HAP-1 (cell line): ENCODE results near the gene PAX5.

Source experiments
- DNase-seq, 2 experiments: peaks; one replicate each; pipeline ENCODE4 v3.0.0-alpha.2; 2016 to 2020; ENCODE audit warnings: low spot score in 2 of 2
- H3K27me3 ChIP-seq: fragments of 250-450 bp; sonication (Bioruptor Pico); 2 replicates; pipeline ENCODE4 v1.5.1; 2020; ENCODE audit warnings: low read depth, mild to moderate bottlenecking, moderate library complexity
- H3K36me3 ChIP-seq: fragments of 250-450 bp; sonication (Bioruptor Pico); replicated peaks from 2 replicates; pipeline ENCODE4 v1.5.1; 2020; ENCODE audit warnings: mild to moderate bottlenecking
- H3K4me1 ChIP-seq: fragments of 250-450 bp; sonication (Bioruptor Pico); 2 replicates; pipeline ENCODE4 v1.5.1; 2020; ENCODE audit warnings: mild to moderate bottlenecking
- H3K4me3 ChIP-seq: fragments of 250-450 bp; sonication (Bioruptor Pico); 2 replicates; pipeline ENCODE4 v1.5.1; 2020; ENCODE audit warnings: mild to moderate bottlenecking, moderate library complexity
- H3K9me3 ChIP-seq: fragments of 250-450 bp; sonication (Bioruptor Pico); 2 replicates; pipeline ENCODE4 v1.5.1; 2020; ENCODE audit warnings: mild to moderate bottlenecking, moderate library complexity
- in situ Hi-C: fragments of 300-500 bp; cut with MboI; formaldehyde crosslinking; loops from 3 replicates; pipeline ENCODE4 v1.14.3; 2020; ENCODE audit warnings: low sequenced_read_pairs, inconsistent platforms, mixed read lengths

Gene PAX5

DNA sequence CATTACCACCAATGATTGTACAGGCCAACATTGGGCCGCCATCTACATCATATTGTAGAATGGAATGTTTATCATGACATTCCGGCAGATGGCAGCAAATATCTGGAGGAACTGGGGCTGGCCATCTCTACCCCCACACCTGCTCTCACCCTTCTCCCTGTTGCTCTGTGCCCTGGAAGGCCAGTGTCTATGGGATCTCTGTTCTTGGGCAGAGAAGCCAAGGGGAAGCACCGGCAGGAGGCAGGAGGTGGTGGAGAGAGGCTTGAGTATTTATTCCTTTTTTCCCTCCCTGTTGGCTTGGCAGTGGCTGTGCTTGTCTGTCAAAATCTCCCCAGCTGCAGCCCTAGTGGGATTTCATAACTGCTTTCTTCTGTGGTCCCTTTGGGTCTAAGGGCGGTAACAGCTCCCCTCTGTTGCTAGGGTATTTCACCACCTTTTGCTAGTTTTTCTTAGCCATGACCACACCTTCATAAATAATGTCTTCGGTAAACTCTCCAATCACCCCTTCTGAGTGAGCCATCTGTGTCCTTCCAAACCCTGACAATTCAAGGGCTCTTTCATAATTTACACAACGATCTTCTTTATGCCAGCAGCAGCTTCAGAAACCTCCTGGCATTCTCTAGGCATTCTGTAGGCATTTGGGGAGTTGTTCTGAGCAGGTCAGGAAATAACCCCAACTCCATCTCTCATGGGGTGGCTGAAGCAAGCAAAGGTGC is 235.6 kb downstream of the PAX5 start:
- no peak for DNase-seq
- H3K36me3 ChIP-seq, result no peaks in the 10 kb centered on the region
- H3K27me3 ChIP-seq, result no peaks in the 10 kb centered on the region; the same call in 1 of the 2 replicates
- H3K4me3 ChIP-seq, result no peak overlapping the region
- in situ Hi-C loops, result loop anchor here (5.0 to 25.0 kb wide), 3 partner anchors 46 to 111 kb away; no protein-coding TSS in a partner anchor
- H3K4me1 ChIP-seq, result no peaks in the 10 kb centered on the region
- peaks cover under 1% of the 10 kb centered on the region; the same call in 1 of the 2 replicates for H3K9me3 ChIP-seq

DNA sequence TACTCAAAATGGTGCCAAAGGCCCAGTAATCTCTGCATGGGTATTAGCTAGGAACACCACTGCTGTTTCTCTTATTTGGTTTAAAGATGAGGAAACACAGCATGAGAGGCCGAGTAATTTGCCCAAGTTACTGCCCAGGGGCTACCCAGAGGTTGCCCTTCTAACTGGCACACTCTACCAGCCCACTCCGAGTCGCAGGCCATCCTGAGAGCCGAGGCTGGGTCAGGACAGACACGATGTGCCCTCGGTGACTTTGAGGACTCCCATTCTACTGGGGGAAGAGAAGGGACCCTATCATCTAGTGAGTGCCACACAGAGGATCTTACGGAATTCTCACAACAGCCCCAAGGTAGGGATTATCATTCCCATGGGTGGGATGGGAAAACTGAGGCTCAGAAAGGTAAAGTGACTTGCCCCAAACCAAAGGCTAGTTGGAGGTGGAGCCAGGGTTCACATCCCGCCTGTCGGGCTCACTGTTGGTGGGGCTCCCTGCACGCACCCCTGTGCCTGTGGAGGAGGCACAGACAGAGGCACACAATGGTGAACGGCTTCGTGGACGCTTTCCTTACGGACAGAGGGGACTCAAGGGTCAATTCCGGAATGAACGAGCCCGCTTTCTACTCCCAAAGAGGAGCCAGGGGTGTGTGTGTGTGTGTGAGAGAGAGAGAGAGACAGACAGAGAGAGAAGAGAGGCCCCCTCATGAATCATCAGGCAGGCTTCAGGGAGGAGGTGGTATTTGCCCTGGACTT is 236.4 kb downstream of the PAX5 start:
- in situ Hi-C loops, result loop anchor here (5.0 to 25.0 kb wide), 3 partner anchors 45 to 110 kb away; no protein-coding TSS in a partner anchor
- no peaks in the 10 kb centered on the region; the same call in 1 of the 2 replicates for H3K27me3 ChIP-seq
- H3K4me1 ChIP-seq, result no peaks in the 10 kb centered on the region
- no peak for DNase-seq
- peaks cover 6% of the 10 kb centered on the region; the same call in 1 of the 2 replicates for H3K9me3 ChIP-seq
- no peak overlapping the region for H3K4me3 ChIP-seq
- H3K36me3 ChIP-seq, result no peaks in the 10 kb centered on the region

DNA sequence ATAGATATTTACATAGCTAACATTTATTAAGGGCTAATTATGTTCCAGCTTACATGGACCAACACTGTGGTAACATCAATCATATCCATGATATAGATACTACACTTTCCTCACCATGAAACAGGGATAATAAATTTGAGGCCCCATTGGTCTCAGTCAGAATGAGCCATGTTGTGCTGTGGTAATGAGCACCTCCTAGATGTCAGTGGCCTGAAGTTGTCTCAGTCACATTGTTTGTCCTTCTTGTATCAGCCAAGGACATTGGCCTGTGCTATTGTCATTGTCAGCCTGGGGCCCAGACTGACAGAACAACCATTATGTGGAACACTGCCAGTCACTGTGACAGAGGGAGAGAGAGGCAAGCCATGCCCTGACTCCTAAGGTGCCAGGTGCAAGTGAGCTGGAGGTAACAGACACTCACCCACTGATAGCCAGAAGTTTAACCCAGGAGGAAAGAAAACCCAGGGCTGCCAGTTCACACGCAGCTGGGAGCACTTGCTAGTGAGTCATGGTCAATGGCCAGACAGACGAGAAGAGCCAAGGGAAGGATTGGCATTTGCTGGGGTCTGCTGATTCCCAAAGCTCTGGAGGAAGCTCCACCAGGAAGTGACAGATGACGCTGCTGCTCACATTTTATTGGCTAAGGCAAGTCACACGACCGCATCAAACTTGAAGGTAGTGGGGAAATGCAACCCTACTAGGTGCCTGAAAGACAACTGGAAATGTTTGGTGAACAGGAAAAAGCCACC is 237.2 kb downstream of the PAX5 start:
- Histone ChIP-seq H3K9me3 (peaks cover 6% of the 10 kb centered on the region; the same call in 1 of the 2 replicates), H3K4me3 (no peak overlapping the region), H3K36me3 (no peaks in the 10 kb centered on the region), H3K27me3 (no peaks in the 10 kb centered on the region), H3K4me1 (no peaks in the 10 kb centered on the region)
- in situ Hi-C loops, result loop anchor here (5.0 to 25.0 kb wide), 3 partner anchors 45 to 110 kb away; no protein-coding TSS in a partner anchor
- DNase-seq, result no peak

DNA sequence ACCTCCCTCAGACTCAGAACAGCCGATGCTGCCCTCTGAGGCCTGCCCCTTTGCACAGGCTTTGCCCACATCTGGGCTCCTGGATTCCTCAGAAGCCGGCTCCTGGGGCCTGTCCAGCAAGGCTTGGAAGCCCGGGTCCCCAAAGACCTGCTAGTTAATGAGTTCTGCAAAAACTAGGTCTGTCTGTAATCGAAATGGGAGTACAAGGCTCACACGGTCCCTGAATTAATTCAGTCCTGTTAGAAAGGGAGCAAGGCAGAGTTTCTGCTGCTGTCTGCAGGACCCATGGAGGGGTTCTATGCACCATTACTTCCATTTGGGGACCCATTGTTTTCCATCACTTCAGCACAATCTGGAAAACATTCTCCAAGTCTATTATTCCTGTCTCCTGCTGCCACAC is 239.6 kb downstream of the PAX5 start:
- no peak for DNase-seq
- in situ Hi-C loops, result loop anchor here (25.0 kb wide), 1 partner anchor 107 kb away; no protein-coding TSS in a partner anchor
- H3K4me3 ChIP-seq, result no peak overlapping the region
- no peaks in the 10 kb centered on the region for H3K4me1 ChIP-seq
- H3K9me3 ChIP-seq, result peaks cover 6% of the 10 kb centered on the region; the same call in 1 of the 2 replicates
- no peaks in the 10 kb centered on the region for H3K27me3 ChIP-seq
- H3K36me3 ChIP-seq, result no peaks in the 10 kb centered on the region

DNA sequence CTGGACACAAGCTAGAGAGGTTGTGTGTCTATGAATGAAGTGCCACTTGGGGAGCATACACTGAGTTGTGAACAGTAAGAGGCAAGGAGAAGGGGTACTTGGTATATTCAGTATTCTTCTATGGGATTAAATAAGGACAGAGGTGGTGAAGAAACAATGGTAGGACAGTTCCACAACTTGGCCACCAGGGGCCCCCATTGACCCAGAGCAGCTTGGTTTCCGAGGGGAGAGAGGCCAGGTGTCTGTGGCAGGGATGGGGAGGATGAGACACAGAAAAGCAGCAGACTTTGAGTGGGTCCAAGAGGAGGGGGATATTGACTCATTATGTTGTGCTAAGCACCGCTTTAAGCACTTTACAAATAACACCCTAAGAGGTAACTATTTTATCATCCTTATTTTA is 240.8 kb downstream of the PAX5 start:
- DNase-seq, result no peak
- H3K4me1 ChIP-seq, result no peaks in the 10 kb centered on the region
- in situ Hi-C loops, result loop anchor here (25.0 kb wide), 1 partner anchor 106 kb away; no protein-coding TSS in a partner anchor
- no peaks in the 10 kb centered on the region for H3K27me3 ChIP-seq
- H3K36me3 ChIP-seq, result no peaks in the 10 kb centered on the region
- H3K4me3 ChIP-seq, result no peak overlapping the region
- peaks cover 6% of the 10 kb centered on the region; the same call in 1 of the 2 replicates for H3K9me3 ChIP-seq

DNA sequence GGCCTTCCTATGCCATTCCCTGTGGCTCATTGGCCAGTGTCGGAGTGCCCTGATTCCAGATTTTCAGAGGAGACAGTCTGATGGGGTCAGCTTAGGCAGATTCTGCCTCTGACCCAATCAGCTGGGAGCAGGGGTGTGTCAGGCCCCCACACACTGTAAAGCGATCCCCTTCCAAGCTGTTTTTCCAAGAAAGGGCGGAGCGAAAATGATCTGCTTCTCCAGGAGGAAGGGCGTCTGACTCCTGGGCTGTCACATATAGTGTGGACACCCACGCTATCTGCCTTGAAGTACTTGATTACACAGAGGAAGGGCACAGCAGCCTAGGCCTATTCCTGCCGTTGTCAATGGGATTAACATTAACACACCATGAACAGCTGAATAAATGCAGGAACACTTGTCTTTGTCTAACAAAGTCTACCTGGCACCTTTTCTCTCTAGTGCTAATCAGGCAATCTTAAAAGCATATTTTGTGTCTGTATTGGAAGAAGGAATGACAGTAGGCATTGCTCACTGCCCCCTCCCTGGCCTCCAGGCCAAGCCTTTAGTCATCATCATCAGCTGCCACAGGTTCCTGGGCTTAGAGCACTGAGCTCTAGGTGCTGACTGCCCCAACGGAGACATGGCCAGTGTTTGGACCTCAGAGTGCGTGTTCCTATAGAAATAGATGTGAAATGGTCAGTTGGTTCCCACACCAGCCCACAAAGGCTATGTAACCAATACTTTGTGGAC is 242.7 kb downstream of the PAX5 start:
- Histone ChIP-seq H3K27me3 (no peaks in the 10 kb centered on the region), H3K9me3 (peaks cover 6% of the 10 kb centered on the region; the same call in 1 of the 2 replicates), H3K4me3 (no peak overlapping the region), H3K36me3 (no peaks in the 10 kb centered on the region), H3K4me1 (no peaks in the 10 kb centered on the region)
- DNase-seq, result no peak
- in situ Hi-C loops, result loop anchor here (25.0 kb wide), 1 partner anchor 104 kb away; no protein-coding TSS in a partner anchor

DNA sequence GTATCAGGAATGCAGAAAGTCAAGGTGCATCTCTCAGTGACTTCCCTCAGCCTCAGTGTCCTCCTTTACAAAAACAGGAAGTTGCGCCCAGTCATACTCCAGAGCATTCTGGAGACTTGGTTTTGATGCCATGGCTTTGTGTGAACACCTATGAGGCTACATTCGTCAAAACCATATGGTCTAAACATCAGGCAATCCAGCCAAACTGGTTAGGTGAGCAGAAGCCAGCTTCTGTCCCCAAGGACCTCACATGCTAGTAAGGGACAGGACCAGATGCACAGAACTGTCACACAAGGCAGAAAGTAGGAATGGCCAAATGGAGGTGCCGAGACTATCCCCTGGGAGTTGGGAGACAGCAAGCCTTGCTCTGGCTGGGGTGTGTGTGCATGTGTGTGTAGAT is 244.2 kb downstream of the PAX5 start:
- Histone ChIP-seq H3K4me1 (no peaks in the 10 kb centered on the region), H3K4me3 (no peak overlapping the region), H3K36me3 (no peaks in the 10 kb centered on the region), H3K9me3 (peaks cover 6% of the 10 kb centered on the region), H3K27me3 (peaks cover 8% of the 10 kb centered on the region; the same call in 1 of the 2 replicates)
- no peak for DNase-seq
- in situ Hi-C loops, result loop anchor here (10.0 to 25.0 kb wide), 2 partner anchors 55 to 103 kb away; no protein-coding TSS in a partner anchor

DNA sequence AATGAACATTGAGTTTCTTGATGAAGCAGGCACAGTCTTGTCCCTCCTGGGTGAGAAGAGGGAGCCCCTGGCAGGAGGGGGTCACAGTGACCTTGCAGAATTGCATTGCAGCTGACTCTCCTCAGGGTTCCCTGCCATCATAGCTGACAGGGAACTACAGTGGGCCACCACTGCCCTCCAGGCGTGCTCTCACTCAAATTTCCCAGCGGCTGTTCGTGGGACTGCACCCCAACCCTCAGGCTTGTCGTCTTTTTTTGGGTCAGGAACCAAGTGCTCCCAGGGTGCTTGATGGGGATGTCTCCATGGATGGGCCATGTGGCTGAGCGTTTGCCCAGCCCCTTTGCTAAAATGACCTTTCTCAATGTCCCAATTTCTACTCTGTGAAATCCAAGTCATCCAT is 245.5 kb downstream of the PAX5 start:
- Histone ChIP-seq H3K9me3 (peaks cover 6% of the 10 kb centered on the region), H3K36me3 (no peaks in the 10 kb centered on the region), H3K4me3 (no peak overlapping the region), H3K27me3 (peaks cover 10% of the 10 kb centered on the region; the same call in 1 of the 2 replicates), H3K4me1 (no peaks in the 10 kb centered on the region)
- DNase-seq, result no peak
- in situ Hi-C loops, result loop anchor here (10.0 to 25.0 kb wide), 2 partner anchors 54 to 101 kb away; no protein-coding TSS in a partner anchor

DNA sequence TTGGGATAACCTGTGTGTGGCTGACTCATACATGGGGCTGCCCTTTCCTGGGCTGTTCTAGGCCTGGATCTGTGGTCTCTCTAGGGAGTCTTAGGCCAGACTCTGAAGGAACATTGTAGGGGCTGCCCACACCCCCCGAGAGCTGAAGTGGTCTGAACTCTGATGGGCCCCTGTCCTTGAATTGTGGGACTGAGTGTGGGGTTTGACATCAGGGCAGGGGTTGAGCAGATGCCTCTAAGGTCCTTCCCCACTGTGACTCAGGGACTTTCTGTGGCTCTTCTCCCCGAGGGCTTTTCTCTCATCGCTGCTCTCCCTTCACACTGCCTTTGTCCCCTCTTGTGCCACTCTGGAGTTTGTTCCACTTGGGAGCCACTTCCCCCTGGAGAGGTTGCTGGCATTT is 246.4 kb downstream of the PAX5 start:
- Histone ChIP-seq H3K36me3 (no peaks in the 10 kb centered on the region), H3K27me3 (peaks cover 10% of the 10 kb centered on the region; the same call in 1 of the 2 replicates), H3K4me3 (no peak overlapping the region), H3K4me1 (no peaks in the 10 kb centered on the region), H3K9me3 (no peaks in the 10 kb centered on the region; the same call in 1 of the 2 replicates)
- in situ Hi-C loops, result loop anchor here (10.0 to 25.0 kb wide), 2 partner anchors 53 to 100 kb away; no protein-coding TSS in a partner anchor
- DNase-seq, result no peak
